GM18868 (cell line): ENCODE results near the gene PLCB4.

Source experiments
- ATAC-seq: cut with Tn5 transposase; IDR thresholded peaks from one replicate; pipeline ENCODE4 v1.9.1; 2021; ENCODE audit warnings: mild to moderate bottlenecking, moderate library complexity; ENCODE audit not compliant: unreplicated experiment

PLCB4 gene

DNA sequence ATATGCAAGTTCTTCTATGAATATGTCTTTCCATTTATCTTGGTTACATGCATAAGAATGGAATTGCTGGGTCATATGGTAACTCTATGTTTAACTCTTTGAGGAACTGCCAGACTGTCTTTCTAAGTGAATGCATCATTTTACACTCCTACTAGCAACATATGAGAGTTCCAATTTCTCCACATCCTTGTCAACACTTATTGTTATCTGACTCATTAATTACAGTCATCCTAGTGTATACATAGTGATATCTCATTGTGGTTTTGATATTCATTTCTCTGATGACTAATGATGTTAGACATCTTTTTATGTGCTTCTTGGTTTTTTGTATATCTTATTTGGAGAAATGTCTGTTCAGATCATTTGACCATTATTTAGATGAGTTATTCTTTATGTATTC is 348.8 kb downstream of the PLCB4 start:
- no peak for ATAC-seq

GRCh38 chr20:9422321-9423057 is 353.6 kb downstream of the PLCB4 start:
- ATAC-seq, result no peak

DNA sequence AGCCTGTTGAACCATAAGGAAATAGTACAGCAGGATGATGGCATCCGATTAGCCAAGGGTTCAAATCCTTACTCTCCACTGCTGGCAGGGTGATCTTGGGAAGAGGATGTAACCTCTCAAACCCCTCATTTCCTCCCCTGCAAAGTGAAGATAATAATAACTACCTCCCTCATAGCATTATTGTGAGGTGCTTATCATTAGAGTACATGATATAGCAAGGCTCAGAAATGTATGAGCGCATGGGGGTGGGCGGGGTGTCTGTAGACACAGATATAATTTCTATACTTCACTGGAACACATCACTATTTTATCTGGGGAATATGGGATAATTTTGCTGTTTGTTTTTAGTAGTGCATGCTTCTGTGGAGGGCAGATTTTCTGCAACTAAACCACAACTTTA is 355.7 kb downstream of the PLCB4 start:
- no peak for ATAC-seq

- no peak for ATAC-seq
These were observed 358.8 kb downstream of the PLCB4 start for GRCh38 chr20:9427430-9428291.

GRCh38 chr20:9428292-9428607 is 359.4 kb downstream of the PLCB4 start:
- no peak for ATAC-seq

- ATAC-seq, result no peak
These were observed 370.9 kb downstream of the PLCB4 start for GRCh38 chr20:9439806-9440205.

GRCh38 chr20:9440892-9441291 is 372.0 kb downstream of the PLCB4 start:
- ATAC-seq, result no peak

- ATAC-seq, result no peak
These were observed 373.1 kb downstream of the PLCB4 start for GRCh38 chr20:9441948-9442347.

GRCh38 chr20:9442858-9443257 is 374.0 kb downstream of the PLCB4 start:
- ATAC-seq, result peak; percentile 80

GRCh38 chr20:9444921-9445320 is 376.0 kb downstream of the PLCB4 start:
- no peak for ATAC-seq

DNA sequence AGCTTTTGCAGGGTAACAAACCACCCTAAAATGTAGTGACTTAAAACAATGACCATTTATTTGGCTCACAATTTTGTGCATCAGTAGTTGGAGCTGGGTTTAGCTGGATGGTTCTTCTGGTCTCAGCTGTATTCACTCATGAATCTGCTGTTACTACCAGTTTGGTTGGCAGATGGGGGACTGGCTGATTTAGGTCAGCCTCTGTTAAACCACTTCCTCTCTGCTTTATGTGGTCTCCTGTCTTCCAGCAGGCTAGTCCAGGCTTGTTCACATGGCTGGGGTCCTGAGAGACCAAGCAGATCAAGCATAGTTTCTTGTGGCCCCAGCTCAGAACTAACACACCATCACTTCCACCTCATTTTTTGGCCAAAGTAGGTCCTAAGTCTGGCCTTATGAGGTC is 378.3 kb downstream of the PLCB4 start:
- no peak for ATAC-seq

DNA sequence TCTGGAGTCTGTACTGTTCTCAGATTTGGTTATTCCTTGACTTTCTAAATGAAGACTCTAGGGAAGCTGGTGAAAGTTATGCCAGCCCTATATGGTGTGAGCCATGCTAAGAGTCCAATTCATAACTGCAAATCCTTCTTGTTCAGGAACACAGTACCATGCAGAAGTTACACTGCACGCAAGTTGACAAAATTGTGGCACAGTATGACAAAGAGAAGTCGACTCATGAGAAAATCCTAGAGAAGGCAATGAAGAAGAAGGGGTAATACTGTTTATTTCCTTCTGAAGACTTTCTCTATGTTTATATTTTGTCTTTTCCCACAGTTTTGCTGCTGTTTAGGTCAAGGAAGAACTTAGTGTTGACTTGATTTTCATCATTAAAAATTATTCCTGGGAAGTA is 384.3 kb downstream of the PLCB4 start:
- no peak for ATAC-seq

DNA sequence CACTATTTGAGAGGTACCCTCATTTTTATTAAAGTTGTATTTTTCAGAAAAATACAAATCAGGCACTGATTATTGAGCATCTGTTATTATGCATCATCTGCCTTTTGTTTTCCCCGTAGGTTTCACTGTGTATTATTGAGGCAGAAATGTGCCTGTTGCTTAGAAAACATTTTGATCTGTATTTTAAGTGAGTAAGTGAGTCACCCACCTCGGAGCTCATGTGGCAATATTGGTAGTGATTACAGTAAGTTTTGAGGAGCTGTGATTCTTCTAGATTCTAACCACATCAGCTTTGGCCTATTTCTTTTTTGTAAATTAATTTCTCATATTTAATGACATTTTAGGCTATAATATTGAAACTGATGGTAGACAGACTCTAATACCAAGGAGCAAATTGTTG is 385.9 kb downstream of the PLCB4 start:
- no peak for ATAC-seq

DNA sequence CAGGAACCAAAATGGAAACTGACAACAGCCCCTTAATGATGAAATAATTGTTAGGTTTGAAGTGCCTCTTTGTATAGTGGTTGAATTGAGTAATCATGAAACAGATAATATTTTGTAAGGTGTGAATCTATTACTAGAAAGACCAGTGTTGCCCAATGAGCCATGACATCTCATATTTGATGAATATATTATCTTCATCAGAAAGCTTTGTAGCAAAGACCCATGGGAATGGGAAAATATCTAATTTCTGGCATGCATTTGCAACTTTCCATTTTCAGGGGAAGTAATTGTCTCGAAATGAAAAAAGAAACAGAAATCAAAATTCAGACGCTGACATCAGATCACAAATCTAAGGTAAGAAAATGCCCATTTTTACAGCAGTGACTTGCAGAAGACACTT is 388.2 kb downstream of the PLCB4 start:
- ATAC-seq, result no peak

DNA sequence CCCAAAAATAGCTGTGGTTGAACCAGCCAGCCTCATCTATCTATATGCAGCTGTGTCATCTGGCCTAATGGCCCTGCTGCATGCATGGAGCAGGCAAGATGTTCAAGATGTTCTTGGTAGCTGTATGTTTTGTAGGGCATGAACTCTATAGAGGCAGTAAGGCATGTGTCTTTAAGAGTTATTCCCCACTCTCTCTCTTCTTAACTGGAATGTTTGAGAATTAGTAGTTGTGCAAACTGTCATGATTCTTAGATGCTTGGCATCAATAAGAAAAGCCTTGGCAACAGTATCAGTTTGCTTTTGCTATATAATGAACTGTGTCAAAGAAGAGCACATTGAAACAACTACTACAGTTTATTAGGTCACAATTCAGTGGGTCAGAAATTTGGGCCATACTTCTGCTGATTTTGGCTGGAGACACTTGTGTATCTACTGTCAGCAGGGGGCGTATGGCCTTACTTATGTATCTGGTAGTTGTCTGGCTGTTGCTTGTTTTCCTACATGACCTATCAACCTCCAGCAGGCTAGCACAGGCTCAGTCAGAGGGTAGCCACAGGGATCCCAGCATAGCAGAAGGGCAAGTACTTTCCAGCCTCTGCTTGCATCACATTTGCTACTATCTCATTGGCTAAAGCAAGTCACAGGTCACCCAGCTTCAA is 389.4 kb downstream of the PLCB4 start:
- peak; percentile 59 for ATAC-seq

GRCh38 chr20:9460518-9460917 is 391.6 kb downstream of the PLCB4 start:
- ATAC-seq, result no peak

DNA sequence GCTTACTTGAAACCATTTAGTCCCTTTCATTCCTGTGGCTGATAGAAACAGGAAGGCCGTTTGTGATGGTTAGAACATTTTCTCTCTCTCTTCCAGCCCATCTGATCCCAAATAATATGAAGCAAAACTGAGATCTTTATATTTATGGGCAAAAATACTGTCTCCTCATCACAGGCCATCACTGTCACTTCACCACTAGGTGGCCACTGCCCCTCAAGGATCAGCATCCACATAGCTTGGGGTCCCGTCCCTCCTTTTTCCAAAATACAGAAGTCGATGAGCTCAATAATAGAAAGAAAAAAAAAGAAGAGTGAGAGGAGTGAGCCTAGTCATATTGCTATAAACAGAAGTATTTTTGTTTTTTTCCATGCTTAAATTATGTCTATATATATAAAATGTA is 399.1 kb downstream of the PLCB4 start:
- peak; percentile 53 for ATAC-seq

GRCh38 chr20:9474835-9475415 is 406.0 kb downstream of the PLCB4 start:
- no peak for ATAC-seq

- ATAC-seq, result no peak
These were observed 406.6 kb downstream of the PLCB4 start for GRCh38 chr20:9475456-9475855.

- ATAC-seq, result no peak
These were observed 407.3 kb downstream of the PLCB4 start for GRCh38 chr20:9476174-9476573.

DNA sequence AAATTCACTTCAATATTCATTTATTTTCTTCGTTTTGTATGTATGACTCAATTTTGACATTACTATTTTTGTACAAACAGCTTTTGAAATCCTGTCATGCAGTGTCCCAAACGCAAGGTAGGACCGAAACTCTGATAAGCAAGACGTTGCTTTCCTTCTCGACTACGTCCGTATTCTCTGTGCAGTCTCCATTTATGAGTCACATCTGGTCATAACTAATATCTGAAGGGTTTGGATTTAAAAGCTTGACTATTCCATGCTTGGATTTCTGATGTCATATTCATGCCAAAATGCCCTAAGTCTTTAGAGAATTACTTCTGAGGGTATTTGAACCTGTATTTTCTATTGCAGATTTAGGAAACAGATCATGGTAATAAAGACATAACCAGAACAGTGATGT is 407.8 kb downstream of the PLCB4 start:
- no peak for ATAC-seq

DNA sequence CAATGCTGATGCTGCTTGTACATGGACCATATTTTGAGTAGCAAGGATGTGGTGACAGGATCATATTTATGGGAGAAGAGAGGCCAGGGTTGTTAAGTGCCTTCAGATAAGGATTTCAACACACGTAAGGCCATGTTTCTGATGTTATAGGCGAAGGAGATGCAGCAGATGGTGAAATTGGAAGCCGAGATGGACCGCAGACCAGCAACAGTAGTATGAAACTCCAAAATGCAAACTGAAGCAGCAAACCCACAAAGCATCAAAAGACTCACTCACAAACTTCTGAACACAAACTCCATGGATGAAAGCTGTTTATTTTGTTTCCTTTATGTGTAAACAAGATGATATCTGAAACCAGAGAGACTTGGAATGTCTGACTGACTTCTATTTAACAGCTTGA is 409.9 kb downstream of the PLCB4 start:
- ATAC-seq, result no peak
